HCEC 1CT (cell line): ENCODE measurements around the gene CCDC183.

Experiments
- DNase-seq: peaks from one replicate; pipeline ENCODE4 v3.0.0-alpha.2; 2017

CCDC183 gene

GRCh38 chr9:136850866-136851775, 55.0 kb downstream of the CCDC183 start:
- DNase-seq: no peak

- no peak for DNase-seq
Observed at GRCh38 chr9:136851941-136852663, 56.0 kb downstream of the CCDC183 start, which contains the start of gene MAMDC4. Gene MAMDC4 (plus strand): TSS chr9:136852346. CDS start chr9:136852417, 71 bp downstream.

- no peak for DNase-seq
Observed at GRCh38 chr9:136852664-136853595, 56.8 kb downstream of the CCDC183 start.

- no peak for DNase-seq
Observed at GRCh38 chr9:136853596-136854112, 57.5 kb downstream of the CCDC183 start.

- no peak for DNase-seq
Observed at GRCh38 chr9:136854113-136854841, 58.1 kb downstream of the CCDC183 start.

- no peak for DNase-seq
Observed at GRCh38 chr9:136854842-136855460, 58.8 kb downstream of the CCDC183 start.

GRCh38 chr9:136855461-136856078, 59.4 kb downstream of the CCDC183 start:
- DNase-seq: no peak

GRCh38 chr9:136856079-136856476, 59.9 kb downstream of the CCDC183 start:
- DNase-seq: no peak

- no peak for DNase-seq
Observed at GRCh38 chr9:136856541-136857141, 60.5 kb downstream of the CCDC183 start.

GRCh38 chr9:136857166-136857565, 61.0 kb downstream of the CCDC183 start:
- no peak for DNase-seq
